ENCODE results near the gene SCGB3A1. TPM values are rescaled to one million over a fixed set of nuclear protein-coding genes. Genes with fewer than 3 reads are reported as not detected.

SCGB3A1 gene
- total and polyA plus RNA-seq, 2 donors (not counting 1 experiment from before 2014, with no cell fraction given) = not detected

- ATAC-seq (ENCODE audit: low read depth) (no peak), DNase-seq (no peak)
- Histone ChIP-seq H3K79me2 (ENCODE audit: control insufficient read depth, insufficient read depth, low read length) (no peaks in the 10 kb centered on the region), H4K20me1 (ENCODE audit: control insufficient read depth, insufficient read depth, low read length, poor library complexity, severe bottlenecking) (no peaks in the 10 kb centered on the region), H3K9ac (ENCODE audit: low read length) (no peak overlapping the region), H3K9me3 (ENCODE audit: control extremely low read depth in 1 of 3, control insufficient read depth in 2 of 3, insufficient read depth in 1 of 3, low read length in 2 of 3) (peaks cover 0 to 3% (median 0%) of the 10 kb centered on the region in 3 donors), H2AFZ (ENCODE audit: insufficient read depth, low read depth, low read length, poor library complexity, severe bottlenecking) (no peak overlapping the region), H3K4me1 (ENCODE audit: control insufficient read depth in 2 of 2, insufficient read depth in 2 of 2, low read length in 2 of 2) (no peaks in the 10 kb centered on the region), H3K4me3 (ENCODE audit: control extremely low read depth in 1 of 5, extremely low read depth in 1 of 5, insufficient read depth in 1 of 5, low read depth in 2 of 5, low read length in 4 of 5) (no peak overlapping the region), H3K27ac (ENCODE audit: low read length in 2 of 2) (no peak overlapping the region), H3K27me3 (replicated peaks in 1 of 4; ENCODE audit: control extremely low read depth in 1 of 4, control insufficient read depth in 3 of 4, insufficient read depth in 4 of 4, low read length in 3 of 4) (no peaks in the 10 kb centered on the region), H3K36me3 (replicated peaks in 1 of 2; ENCODE audit: control extremely low read depth in 1 of 2, control insufficient read depth in 1 of 2, extremely low read depth in 1 of 2, insufficient read depth in 2 of 2, low read length in 1 of 2) (no peaks in the 10 kb centered on the region), H3K4me2 (replicated peaks; ENCODE audit: low read depth, low read length, poor library complexity, severe bottlenecking) (no peak overlapping the region)
- H3K4me3 Mint-ChIP-seq = no peak overlapping the region
- no peaks in the 10 kb centered on the region for H3K4me1 Mint-ChIP-seq
- ChIA-PET POLR2A (no interaction called here), CTCF (no interaction called here)
- intact Hi-C loops (cut with micrococcal nuclease) = no loop called here
- WGBS (ENCODE audit: insufficient coverage) = 92% methylated on average over 6 of the region's 6 CpGs
- H3K9me3 Mint-ChIP-seq (ENCODE audit: insufficient read depth) = no peaks in the 10 kb centered on the region
- no peak for TF ChIP-seq CTCF (IDR thresholded peaks at IDR 0.05)
- TF ChIP-seq EZH2 (IDR thresholded peaks at IDR 0.05; ENCODE audit: borderline replicate concordance, insufficient read depth, low read depth, low read length, poor library complexity, severe bottlenecking) = no peak
- no peak overlapping the region for H3K27ac Mint-ChIP-seq
- H3K27me3 Mint-ChIP-seq = no peaks in the 10 kb centered on the region
These were observed 8.3 kb upstream of the SCGB3A1 start for GRCh38 chr5:180599590-180599914.

- H3K4me1 Mint-ChIP-seq = no peaks in the 10 kb centered on the region
- no peak overlapping the region for H3K27ac Mint-ChIP-seq
- intact Hi-C loops (cut with micrococcal nuclease) = no loop called here
- DNase-seq = no peak
- 88% methylated on average over 10 of the region's 16 CpGs for WGBS (ENCODE audit: insufficient coverage)
- H2AFZ ChIP-seq (ENCODE audit: insufficient read depth, low read depth, low read length, poor library complexity, severe bottlenecking) = no peak overlapping the region
- H3K4me1 ChIP-seq (ENCODE audit: control insufficient read depth in 2 of 2, insufficient read depth in 2 of 2, low read length in 2 of 2) = no peaks in the 10 kb centered on the region
- H3K4me3 ChIP-seq (ENCODE audit: control extremely low read depth in 1 of 5, extremely low read depth in 1 of 5, insufficient read depth in 1 of 5, low read depth in 2 of 5, low read length in 4 of 5) = no peak overlapping the region
- H3K9me3 ChIP-seq (ENCODE audit: control extremely low read depth in 1 of 3, control insufficient read depth in 2 of 3, insufficient read depth in 1 of 3, low read length in 2 of 3) = peaks cover 0 to 5% (median 0%) of the 10 kb centered on the region in 3 donors
- CTCF ChIA-PET = no interaction called here
- H3K27ac ChIP-seq (ENCODE audit: low read length in 2 of 2) = no peak overlapping the region
- H3K4me3 Mint-ChIP-seq = no peak overlapping the region
- H3K36me3 ChIP-seq (replicated peaks in 1 of 2; ENCODE audit: control extremely low read depth in 1 of 2, control insufficient read depth in 1 of 2, extremely low read depth in 1 of 2, insufficient read depth in 2 of 2, low read length in 1 of 2) = no peaks in the 10 kb centered on the region
- POLR2A ChIA-PET = no interaction called here
- H3K9ac ChIP-seq (ENCODE audit: low read length) = no peak overlapping the region
- TF ChIP-seq EZH2 (IDR thresholded peaks at IDR 0.05; ENCODE audit: borderline replicate concordance, insufficient read depth, low read depth, low read length, poor library complexity, severe bottlenecking) (no peak), CTCF (IDR thresholded peaks at IDR 0.05) (no peak)
- no peaks in the 10 kb centered on the region for H4K20me1 ChIP-seq (ENCODE audit: control insufficient read depth, insufficient read depth, low read length, poor library complexity, severe bottlenecking)
- H3K27me3 ChIP-seq (replicated peaks in 1 of 4; ENCODE audit: control extremely low read depth in 1 of 4, control insufficient read depth in 3 of 4, insufficient read depth in 4 of 4, low read length in 3 of 4) = no peaks in the 10 kb centered on the region
- H3K27me3 Mint-ChIP-seq = no peaks in the 10 kb centered on the region
- H3K79me2 ChIP-seq (ENCODE audit: control insufficient read depth, insufficient read depth, low read length) = no peaks in the 10 kb centered on the region
- H3K4me2 ChIP-seq (replicated peaks; ENCODE audit: low read depth, low read length, poor library complexity, severe bottlenecking) = no peak overlapping the region
- ATAC-seq (ENCODE audit: low read depth) = no peak
- H3K9me3 Mint-ChIP-seq (ENCODE audit: insufficient read depth) = no peaks in the 10 kb centered on the region
These were observed 7.7 kb upstream of the SCGB3A1 start for GRCh38 chr5:180598797-180599589.

Measured in B cell (primary cell).